Activated T-cell treated with anti-CD3 and anti-CD28 coated beads, Interleukin-2, amount 50 U/mL, for 4 hours (primary cell): ENCODE measurements around the gene TMEM203. TPM values are rescaled to one million over a fixed set of nuclear protein-coding genes. Genes with fewer than 3 reads are reported as not detected.
A peak's percentile ranks its signal among the peaks of the same experiment; 100 is the strongest.

Experiments
- ATAC-seq, 2 donors: fragments of 200-7000 bp; cut with Tn5 transposase; one replicate each; pipeline ENCODE4 v1.10.0; 2021
- DNase-seq: peaks from one replicate; pipeline ENCODE4 v3.0.0-alpha.2; 2020
- H3K27me3 Mint-ChIP-seq: one replicate; pipeline ENCODE4 v1.8.0; 2021; ENCODE audit warnings: low read depth, mixed read lengths
- H3K36me3 Mint-ChIP-seq: one replicate; pipeline ENCODE4 v1.8.0; 2022; ENCODE audit warnings: mixed read lengths; ENCODE audit not compliant: insufficient read depth
- H3K4me1 Mint-ChIP-seq: one replicate; pipeline ENCODE4 v1.8.0; 2021; ENCODE audit warnings: low read depth, mixed read lengths
- H3K4me3 Mint-ChIP-seq: one replicate; pipeline ENCODE4 v1.8.0; 2021; ENCODE audit warnings: mild to moderate bottlenecking, moderate library complexity, mixed read lengths
- H3K9me3 Mint-ChIP-seq: one replicate; pipeline ENCODE4 v1.8.0; 2021; ENCODE audit warnings: mixed read lengths
- total RNA-seq, 3 donors: library from RNA; stranded (reverse); gene quantifications; one replicate each; pipeline ENCODE4 v1.2.1, GENCODE V29; 2021

The TMEM203 gene
- total RNA-seq, 3 donors from 2014 or later = 42.3 to 45.1 (median 44.4) TPM

DNA sequence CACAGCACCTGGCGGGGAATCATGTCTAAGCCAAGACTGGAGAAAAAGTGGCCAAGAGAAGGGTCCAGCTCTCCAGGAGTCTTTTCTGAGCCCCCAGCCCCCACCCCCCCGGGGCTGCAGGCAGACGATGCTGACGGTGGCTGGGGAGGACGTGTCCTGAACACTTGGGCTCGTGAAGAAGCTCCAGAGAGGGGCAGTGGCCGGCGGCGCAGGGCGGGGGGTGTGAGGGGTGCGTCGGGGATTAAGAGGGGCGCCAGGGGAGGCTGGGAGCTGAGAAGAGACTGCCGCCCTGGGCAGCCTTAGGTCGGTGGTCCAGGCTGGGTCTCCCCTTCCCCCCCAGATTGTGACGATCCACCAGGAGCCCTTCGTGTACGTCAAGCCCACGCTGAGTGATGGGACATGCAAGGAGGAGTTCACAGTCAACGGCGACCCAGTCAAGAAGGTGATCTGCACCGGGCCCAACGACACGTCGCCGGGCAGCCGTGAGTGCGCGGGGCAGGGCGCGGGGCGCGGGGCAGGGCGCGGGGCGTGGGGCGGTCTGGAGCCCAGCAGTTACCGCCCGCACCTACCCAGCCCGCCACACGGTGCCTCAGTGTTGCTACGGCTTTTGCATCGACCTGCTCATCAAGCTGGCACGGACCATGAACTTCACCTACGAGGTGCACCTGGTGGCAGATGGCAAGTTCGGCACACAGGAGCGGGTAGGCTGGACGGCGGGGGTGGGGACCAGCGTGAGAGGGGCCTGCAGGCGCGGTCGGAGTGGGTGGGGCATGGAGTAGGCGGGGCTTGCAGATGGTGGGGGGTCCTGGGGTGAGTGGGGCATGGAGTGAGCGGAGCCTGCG is 44.5 kb downstream of the TMEM203 start:
- no peaks in the 10 kb centered on the region for H3K36me3 Mint-ChIP-seq
- H3K4me3 Mint-ChIP-seq = no peak overlapping the region
- ATAC-seq (no peak), DNase-seq (no peak)
- H3K9me3 Mint-ChIP-seq = no peaks in the 10 kb centered on the region
- H3K4me1 Mint-ChIP-seq = peaks cover 19% of the 10 kb centered on the region
- H3K27me3 Mint-ChIP-seq = peaks cover 62% of the 10 kb centered on the region

DNA sequence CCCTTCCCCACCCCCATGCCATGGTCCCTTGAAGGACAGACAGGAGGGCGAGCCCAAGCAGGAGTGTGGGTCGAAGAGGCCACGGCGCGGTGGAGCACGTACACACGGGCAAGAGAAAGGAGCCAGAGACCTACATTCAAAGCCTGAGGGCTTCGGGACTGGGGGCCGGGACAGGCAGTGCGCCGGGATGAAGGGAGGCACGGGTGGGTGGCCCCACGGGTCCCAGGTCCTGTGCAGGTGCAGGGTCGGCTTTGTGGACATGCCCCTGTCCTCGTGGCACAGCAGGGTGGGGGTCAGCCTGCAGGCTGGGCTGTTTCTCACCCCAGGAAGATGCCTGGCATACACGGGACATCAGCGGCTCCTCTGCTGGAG is 45.4 kb downstream of the TMEM203 start:
- DNase-seq (no peak), ATAC-seq (no peak)
- Mint-ChIP-seq H3K4me1 (peaks cover 19% of the 10 kb centered on the region), H3K27me3 (peaks cover 58% of the 10 kb centered on the region), H3K4me3 (no peak overlapping the region), H3K9me3 (no peaks in the 10 kb centered on the region), H3K36me3 (no peaks in the 10 kb centered on the region)

DNA sequence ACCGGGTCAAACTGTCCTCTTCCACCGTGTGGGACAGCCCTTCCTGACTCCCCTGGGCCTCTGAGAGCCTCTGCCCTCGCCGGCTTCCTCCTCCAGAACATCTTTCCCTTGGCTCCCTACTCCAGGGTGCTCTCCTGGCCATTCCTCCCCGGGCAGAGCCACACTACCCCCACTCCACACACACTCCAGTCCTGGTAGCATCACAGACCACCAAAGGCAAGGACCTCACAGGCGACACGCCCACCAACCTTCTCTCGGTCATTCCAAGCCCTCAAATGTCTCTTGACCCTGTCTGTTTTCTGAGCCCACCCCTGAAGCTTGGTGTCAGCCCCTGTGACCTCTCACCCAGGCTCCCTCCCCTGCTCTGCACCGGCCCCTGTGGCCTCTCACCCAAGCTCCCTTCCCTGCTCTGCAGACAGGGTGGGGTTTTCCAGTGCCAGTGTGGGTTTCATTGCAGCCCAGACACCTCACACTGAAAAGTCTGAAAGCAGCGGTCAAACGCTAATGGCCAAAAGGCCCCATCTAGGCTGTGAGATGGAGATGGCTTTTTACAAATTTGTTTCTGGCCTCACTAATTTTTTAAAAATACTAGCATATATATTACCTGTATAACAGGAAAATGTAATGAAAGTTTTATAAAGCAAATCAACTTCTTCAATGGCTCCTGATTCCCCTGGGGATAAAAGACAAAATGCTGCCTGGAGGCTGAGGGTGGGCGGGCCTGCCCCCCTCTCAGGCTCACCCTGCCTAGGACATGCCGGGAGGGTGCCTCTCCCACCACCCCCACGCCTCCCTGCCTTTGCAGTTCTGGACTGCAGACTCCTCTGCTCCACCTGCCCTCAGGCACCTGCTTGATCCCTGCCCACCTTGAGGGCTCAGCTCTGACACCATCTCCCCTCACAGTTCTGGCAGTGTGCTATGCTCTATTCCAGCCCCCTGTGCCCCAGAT is 46.1 kb downstream of the TMEM203 start:
- Mint-ChIP-seq H3K9me3 (no peaks in the 10 kb centered on the region), H3K36me3 (no peaks in the 10 kb centered on the region), H3K27me3 (peaks cover 58% of the 10 kb centered on the region), H3K4me3 (no peak overlapping the region), H3K4me1 (peaks cover 19% of the 10 kb centered on the region)
- no peak for DNase-seq
- ATAC-seq = no peak

DNA sequence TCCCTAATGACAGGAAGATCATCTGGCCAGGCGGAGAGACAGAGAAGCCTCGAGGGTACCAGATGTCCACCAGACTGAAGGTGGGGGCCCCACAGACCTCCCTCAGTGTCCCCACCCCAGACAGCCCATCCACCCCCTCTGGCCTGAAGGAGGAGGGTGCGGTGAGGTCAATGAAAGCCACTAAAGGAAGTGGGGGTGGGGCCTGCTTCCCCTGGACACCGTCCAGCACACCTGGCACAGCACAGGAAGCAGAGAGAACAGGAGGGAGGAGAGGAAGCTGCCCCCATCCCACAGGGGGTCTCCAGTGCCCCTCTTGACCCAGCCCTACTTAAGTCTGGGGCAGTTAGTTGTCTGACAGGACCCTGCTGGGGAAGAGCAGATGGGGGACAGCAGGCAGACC is 46.8 kb downstream of the TMEM203 start:
- H3K4me1 Mint-ChIP-seq = peaks cover 19% of the 10 kb centered on the region
- DNase-seq (no peak), ATAC-seq (no peak)
- peaks cover 54% of the 10 kb centered on the region for H3K27me3 Mint-ChIP-seq
- no peaks in the 10 kb centered on the region for H3K9me3 Mint-ChIP-seq
- no peak overlapping the region for H3K4me3 Mint-ChIP-seq
- no peaks in the 10 kb centered on the region for H3K36me3 Mint-ChIP-seq

DNA sequence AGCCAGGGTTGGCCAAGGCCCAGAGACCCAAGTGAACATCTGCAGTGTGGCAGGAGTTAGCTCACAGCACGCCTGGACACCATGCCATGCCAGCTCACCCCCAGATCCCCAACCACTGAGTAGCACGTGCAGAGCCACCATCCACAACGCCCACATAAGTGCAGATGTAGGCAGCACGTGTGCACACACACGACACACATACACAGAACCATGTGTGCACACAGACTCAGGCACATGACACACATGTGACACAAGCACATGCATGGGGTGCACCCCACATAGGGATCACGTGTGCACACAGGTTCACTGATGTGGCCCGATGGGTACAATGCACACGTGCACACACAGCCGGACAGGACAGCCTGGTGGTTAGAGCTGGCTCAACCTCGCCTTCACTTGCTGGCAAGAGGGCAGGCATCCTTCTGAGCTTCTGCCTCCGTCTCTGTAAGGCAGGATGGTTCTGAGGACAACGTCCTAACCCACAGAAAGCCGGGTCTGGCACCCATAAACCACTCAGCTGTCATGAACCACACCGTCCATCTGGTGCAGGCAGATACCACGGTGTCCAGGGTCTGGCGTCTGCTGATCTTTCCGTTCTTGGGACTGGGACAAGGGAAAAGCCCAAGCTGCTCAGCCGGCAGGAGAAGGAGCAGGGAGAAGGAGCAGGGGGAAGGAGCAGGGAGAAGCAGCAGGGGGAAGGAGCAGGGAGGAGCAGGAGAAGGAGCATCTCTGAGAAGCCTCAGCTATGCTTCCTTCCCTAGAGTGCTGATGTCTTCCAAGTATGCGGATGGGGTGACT is 47.6 kb downstream of the TMEM203 start:
- H3K4me1 Mint-ChIP-seq = peaks cover 19% of the 10 kb centered on the region
- ATAC-seq = no peak
- peaks cover 51% of the 10 kb centered on the region for H3K27me3 Mint-ChIP-seq
- H3K4me3 Mint-ChIP-seq = no peak overlapping the region
- H3K36me3 Mint-ChIP-seq = no peaks in the 10 kb centered on the region
- H3K9me3 Mint-ChIP-seq = no peaks in the 10 kb centered on the region
- no peak for DNase-seq

DNA sequence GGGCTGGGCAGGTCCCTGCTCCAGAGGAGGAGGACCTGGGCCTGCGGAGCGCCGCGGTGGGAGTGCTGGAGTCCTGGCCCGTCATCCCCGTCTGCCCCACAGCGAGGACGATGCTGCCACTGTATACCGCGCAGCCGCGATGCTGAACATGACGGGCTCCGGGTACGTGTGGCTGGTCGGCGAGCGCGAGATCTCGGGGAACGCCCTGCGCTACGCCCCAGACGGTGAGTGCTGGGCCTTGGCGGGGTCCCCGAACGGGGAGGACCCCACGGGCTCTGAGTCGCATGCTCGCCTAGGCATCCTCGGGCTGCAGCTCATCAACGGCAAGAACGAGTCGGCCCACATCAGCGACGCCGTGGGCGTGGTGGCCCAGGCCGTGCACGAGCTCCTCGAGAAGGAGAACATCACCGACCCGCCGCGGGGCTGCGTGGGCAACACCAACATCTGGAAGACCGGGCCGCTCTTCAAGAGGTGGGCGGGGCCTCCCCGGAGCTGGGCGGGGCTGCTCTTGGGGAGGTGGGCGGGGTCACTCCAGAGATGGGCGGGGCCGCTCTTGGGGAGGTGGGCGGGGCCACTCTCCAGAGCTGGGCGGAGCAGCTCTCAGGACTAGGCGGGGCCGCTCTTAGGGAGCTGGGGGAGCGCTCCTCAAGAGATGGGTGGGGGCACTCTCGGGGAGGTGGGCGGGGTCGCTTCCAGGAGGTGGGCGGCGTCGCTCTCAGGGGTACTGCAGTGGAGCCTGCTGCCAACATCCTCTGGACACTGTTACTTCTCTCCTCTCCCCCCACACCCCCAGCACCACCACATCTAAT is 48.7 kb downstream of the TMEM203 start:
- Mint-ChIP-seq H3K27me3 (peaks cover 47% of the 10 kb centered on the region), H3K4me1 (peaks cover 19% of the 10 kb centered on the region), H3K9me3 (no peaks in the 10 kb centered on the region), H3K36me3 (no peaks in the 10 kb centered on the region), H3K4me3 (peak overlapping the region; percentile 55)
- ATAC-seq = peak; percentile 69 to 76
- peak; percentile 62 for DNase-seq

Other genes starting within 250 kb of the TMEM203 start
- gene PTGDS, start 228.1 kb downstream of the TMEM203 start, total RNA-seq = under 1 TPM in 2 of 3 donors, not detected in 1; 0.30 to 0.51 TPM
- gene LCNL1, start 222.7 kb downstream of the TMEM203 start, total RNA-seq = not detected
- 100 to 1,000 TPM; 106 to 126 (median 123) TPM for gene PAXX, start 213.2 kb downstream of the TMEM203 start, total RNA-seq
- gene CLIC3, start 209.1 kb downstream of the TMEM203 start, total RNA-seq = under 1 TPM in 2 of 3 donors, not detected in 1; 0.18 to 0.54 TPM
- gene ABCA2, start 177.4 kb downstream of the TMEM203 start, total RNA-seq = 10 to 100 TPM in 2 of 3 donors, 1 to 10 TPM in 1; 9.1 to 15.3 (median 14.3) TPM
- 1 to 10 TPM in 1 of 3 donors, under 1 TPM in 2; 0.74 to 2.4 (median 0.81) TPM for gene FUT7, start 173.6 kb downstream of the TMEM203 start, total RNA-seq
- 10 to 100 TPM; 15.1 to 33.0 (median 23.2) TPM for gene NPDC1, start 159.5 kb downstream of the TMEM203 start, total RNA-seq
- gene ENTPD2, start 151.6 kb downstream of the TMEM203 start, total RNA-seq = under 1 TPM in 1 of 3 donors, not detected in 2; 0.34 TPM
- 1 to 10 TPM; 3.6 to 5.5 (median 4.6) TPM for gene SAPCD2, start 135.1 kb downstream of the TMEM203 start, total RNA-seq
- gene UAP1L1, start 128.1 kb downstream of the TMEM203 start, total RNA-seq = 1 to 10 TPM; 5.6 to 8.4 (median 7.8) TPM
- gene MAN1B1, start 118.7 kb downstream of the TMEM203 start, total RNA-seq = 10 to 100 TPM; 30.7 to 34.0 (median 33.5) TPM
- 100 to 1,000 TPM; 352 to 394 (median 392) TPM for gene DPP7, start 90.9 kb downstream of the TMEM203 start, total RNA-seq
- under 1 TPM in 2 of 3 donors, not detected in 1; 0.13 to 0.26 TPM for gene GRIN1, start 66.5 kb downstream of the TMEM203 start, total RNA-seq
- gene LRRC26, start 35.6 kb downstream of the TMEM203 start, total RNA-seq = under 1 TPM in 1 of 3 donors, not detected in 2; 0.18 TPM
- not detected for gene TMEM210, start 33.6 kb downstream of the TMEM203 start, total RNA-seq
- 10 to 100 TPM; 71.9 to 86.3 (median 73.3) TPM for gene ANAPC2, start 17.1 kb downstream of the TMEM203 start, total RNA-seq
- 100 to 1,000 TPM; 144 to 156 (median 150) TPM for gene SSNA1, start 17.0 kb downstream of the TMEM203 start, total RNA-seq
- 10 to 100 TPM; 15.4 to 15.6 (median 15.5) TPM for gene TPRN, start 4.9 kb downstream of the TMEM203 start, total RNA-seq
- gene NDOR1, start 52 bp upstream of the TMEM203 start, total RNA-seq = 10 to 100 TPM; 45.2 to 53.7 (median 50.5) TPM
- gene RNF208, start 16.6 kb upstream of the TMEM203 start, total RNA-seq = 1 to 10 TPM; 3.3 to 6.0 (median 4.4) TPM
- gene CYSRT1, start 19.5 kb upstream of the TMEM203 start, total RNA-seq = under 1 TPM in 2 of 3 donors, not detected in 1; 0.46 to 0.50 TPM
- gene RNF224, start 21.9 kb upstream of the TMEM203 start, total RNA-seq = not detected
- gene SLC34A3, start 25.3 kb upstream of the TMEM203 start, total RNA-seq = not detected
- gene TUBB4B, start 35.6 kb upstream of the TMEM203 start, total RNA-seq = 100 to 1,000 TPM; 345 to 383 (median 380) TPM
- gene STPG3, start 45.6 kb upstream of the TMEM203 start, total RNA-seq = not detected
- gene NELFB, start 49.7 kb upstream of the TMEM203 start, total RNA-seq = 10 to 100 TPM; 72.0 to 81.1 (median 73.5) TPM
- gene TOR4A, start 72.1 kb upstream of the TMEM203 start, total RNA-seq = 1 to 10 TPM; 3.2 to 4.0 (median 3.6) TPM
- 10 to 100 TPM in 2 of 3 donors, 1 to 10 TPM in 1; 7.6 to 15.6 (median 11.6) TPM for gene NRARP, start 96.6 kb upstream of the TMEM203 start, total RNA-seq
- 1 to 10 TPM; 1.7 to 2.8 (median 2.5) TPM for gene EXD3, start 217.5 kb upstream of the TMEM203 start, total RNA-seq
- under 1 TPM; 0.34 to 0.82 (median 0.46) TPM for gene NOXA1, start 217.7 kb upstream of the TMEM203 start, total RNA-seq
- not detected for gene ENTPD8, start 235.7 kb upstream of the TMEM203 start, total RNA-seq